Adrenal gland (tissue), 5 donors: ENCODE measurements around the gene HLCS.

Experiments used
- CTCF ChIP-seq, 6 experiments: fragments of 450-650 bp in 4 of 6; fragments of 200-600 bp in 2 of 6; sonication (generic) in 1 of 6; IDR thresholded peaks; 1 replicate in 5 of 6; 2 replicates in 1 of 6; pipeline versions ENCODE4 v1.5.1 to v1.8.0; 2016 to 2021; ENCODE audit warnings: antibody characterized with exemption in 6 of 6, mild to moderate bottlenecking in 2 of 6, moderate library complexity in 1 of 6
- POLR2A ChIP-seq, 2 donors: fragments of 450-650 bp; IDR thresholded peaks; one replicate each; pipeline ENCODE4 v1.6.1; 2017; ENCODE audit warnings: antibody characterized with exemption in 2 of 2, mild to moderate bottlenecking in 2 of 2, moderate library complexity in 1 of 2
- donor health status: DM: no; HTN: no; CAD: no.

GRCh38 chr21:36791180-36791579, 175.3 kb downstream of the HLCS start:
- no peak for TF ChIP-seq CTCF (IDR thresholded peaks at IDR 0.05)
- TF ChIP-seq POLR2A (IDR thresholded peaks at IDR 0.05): no peak
